NCI-H446 treated with DMSO at 0.1 percent for 48 hours (cell line): ENCODE measurements around the gene CHAF1A.
A peak's percentile ranks its signal among the peaks of the same experiment; 100 is the strongest.

Experiments
- DNase-seq: peaks from one replicate; lab custom pipeline; 2025; lab: John Stamatoyannopoulos, UW

Gene CHAF1A

GRCh38 chr19:4379383-4380253 lies 22.8 kb upstream of the CHAF1A start:
- no peak for DNase-seq

GRCh38 chr19:4380254-4380727 lies 22.1 kb upstream of the CHAF1A start:
- no peak for DNase-seq

- DNase-seq = no peak
Measured at GRCh38 chr19:4385291-4386040, 17.0 kb upstream of the CHAF1A start.

- no peak for DNase-seq
Measured at GRCh38 chr19:4386041-4386782, 16.2 kb upstream of the CHAF1A start.

GRCh38 chr19:4388337-4389063 lies 13.9 kb upstream of the CHAF1A start:
- DNase-seq = no peak

GRCh38 chr19:4389064-4389375 lies 13.4 kb upstream of the CHAF1A start:
- DNase-seq = no peak

GRCh38 chr19:4389511-4390016 lies 12.9 kb upstream of the CHAF1A start:
- no peak for DNase-seq

GRCh38 chr19:4390017-4390566 lies 12.3 kb upstream of the CHAF1A start:
- DNase-seq = no peak

GRCh38 chr19:4390567-4391305 lies 11.7 kb upstream of the CHAF1A start:
- no peak for DNase-seq

- no peak for DNase-seq
Measured at GRCh38 chr19:4391306-4391693, 11.1 kb upstream of the CHAF1A start.

- no peak for DNase-seq
Measured at GRCh38 chr19:4391701-4392483, 10.5 kb upstream of the CHAF1A start.

GRCh38 chr19:4393947-4394590 lies 8.4 kb upstream of the CHAF1A start:
- DNase-seq = no peak

GRCh38 chr19:4396949-4397783 lies 5.3 kb upstream of the CHAF1A start:
- no peak for DNase-seq

GRCh38 chr19:4399812-4400134 lies 2.7 kb upstream of the CHAF1A start:
- no peak for DNase-seq

GRCh38 chr19:4400135-4400936 lies 2.1 kb upstream of the CHAF1A start, which contains the start of gene SH3GL1:
Gene SH3GL1, minus strand, starts transcription at chr19:4400547. Its CDS starts 179 bp downstream, at chr19:4400368.
- DNase-seq = peak; percentile 85

GRCh38 chr19:4401769-4402170 lies 670 bp upstream of the CHAF1A start:
- DNase-seq = no peak

- DNase-seq = no peak
Measured at GRCh38 chr19:4403005-4403761, 743 bp downstream of the CHAF1A start.
